ENCODE results near the gene GIMAP6.
"Not testable (repeated sequence)": the region's sequence is repeated elsewhere in the genome, so short reads cannot be mapped to it uniquely, and the experiment has no call there.

Gene GIMAP6

DNA sequence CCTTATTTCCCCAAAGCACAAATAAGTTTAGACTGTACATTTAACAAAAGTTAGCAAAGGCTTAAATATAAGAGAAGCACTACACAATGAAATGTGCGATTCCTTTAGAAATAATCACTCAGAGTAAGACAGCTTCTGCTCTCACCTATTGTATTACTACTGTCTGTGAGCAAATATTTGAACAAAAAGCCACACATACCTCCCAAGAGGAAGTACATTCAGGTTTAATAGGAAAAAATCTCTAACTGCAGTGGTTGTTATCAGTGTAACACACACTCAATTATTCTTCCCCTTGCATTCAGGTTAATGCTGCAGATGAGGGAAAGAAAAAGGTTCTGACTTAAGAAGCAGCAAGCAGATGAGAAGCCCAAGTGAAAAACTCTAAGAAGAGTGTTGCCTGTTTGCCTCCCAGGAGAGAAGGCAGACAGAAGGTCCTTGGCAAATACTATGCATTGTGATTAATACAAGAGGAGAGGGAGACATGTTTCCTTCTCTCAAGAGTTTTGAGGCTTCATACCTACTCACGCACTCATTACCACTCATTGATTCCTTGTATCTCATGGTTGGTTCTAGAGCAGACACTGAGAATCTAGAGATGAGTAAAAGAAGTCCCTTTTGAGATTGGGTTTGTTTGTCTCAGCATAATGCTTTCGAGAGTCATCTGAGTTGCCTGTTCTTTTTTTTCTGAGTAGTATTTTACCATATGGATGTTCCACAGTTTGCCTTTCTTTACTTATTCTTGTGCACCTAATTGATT, 51.4 kb downstream of the GIMAP6 start:
- Histone ChIP-seq H3K4me2 (ENCODE audit: low read depth, low read length) (no peak overlapping the region), H3F3A (ENCODE audit: insufficient read depth, low read length) (no peaks in the 10 kb centered on the region), H3K9me2 (replicated peaks; ENCODE audit: insufficient read depth, low read length) (no peaks in the 10 kb centered on the region), H3K27ac (ENCODE audit: low read length) (no peak overlapping the region), H3K4me3 (ENCODE audit: low read length) (no peak overlapping the region), H3K27me3 (replicated peaks; ENCODE audit: insufficient read depth, low read length) (no peaks in the 10 kb centered on the region), H3K36me3 (replicated peaks; ENCODE audit: insufficient read depth, low read length) (no peaks in the 10 kb centered on the region), H2AFZ (ENCODE audit: low read length) (no peak overlapping the region), H4K20me1 (ENCODE audit: insufficient read depth, low read length) (no peaks in the 10 kb centered on the region), H3K9me3 (replicated peaks; ENCODE audit: insufficient read depth, low read length) (no peaks in the 10 kb centered on the region), H3K79me2 (ENCODE audit: low read length) (no peaks in the 10 kb centered on the region), H3K4me1 (ENCODE audit: low read length) (no peaks in the 10 kb centered on the region), H3K9ac (ENCODE audit: low read length) (no peak overlapping the region)
- no peak for DNase-seq
- TF ChIP-seq EZH2phosphoT487 (IDR thresholded peaks at IDR 0.05; ENCODE audit: low read length) (no peak), EZH2 (optimal IDR thresholded peaks at IDR 0.05; ENCODE audit: low read depth, low read length) (no peak)
- TF ChIP-seq, protein P1, sequence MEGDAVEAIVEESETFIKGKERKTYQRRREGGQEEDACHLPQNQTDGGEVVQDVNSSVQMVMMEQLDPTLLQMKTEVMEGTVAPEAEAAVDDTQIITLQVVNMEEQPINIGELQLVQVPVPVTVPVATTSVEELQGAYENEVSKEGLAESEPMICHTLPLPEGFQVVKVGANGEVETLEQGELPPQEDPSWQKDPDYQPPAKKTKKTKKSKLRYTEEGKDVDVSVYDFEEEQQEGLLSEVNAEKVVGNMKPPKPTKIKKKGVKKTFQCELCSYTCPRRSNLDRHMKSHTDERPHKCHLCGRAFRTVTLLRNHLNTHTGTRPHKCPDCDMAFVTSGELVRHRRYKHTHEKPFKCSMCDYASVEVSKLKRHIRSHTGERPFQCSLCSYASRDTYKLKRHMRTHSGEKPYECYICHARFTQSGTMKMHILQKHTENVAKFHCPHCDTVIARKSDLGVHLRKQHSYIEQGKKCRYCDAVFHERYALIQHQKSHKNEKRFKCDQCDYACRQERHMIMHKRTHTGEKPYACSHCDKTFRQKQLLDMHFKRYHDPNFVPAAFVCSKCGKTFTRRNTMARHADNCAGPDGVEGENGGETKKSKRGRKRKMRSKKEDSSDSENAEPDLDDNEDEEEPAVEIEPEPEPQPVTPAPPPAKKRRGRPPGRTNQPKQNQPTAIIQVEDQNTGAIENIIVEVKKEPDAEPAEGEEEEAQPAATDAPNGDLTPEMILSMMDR (IDR thresholded peaks at IDR 0.05; ENCODE audit: low read length) = no peak

DNA sequence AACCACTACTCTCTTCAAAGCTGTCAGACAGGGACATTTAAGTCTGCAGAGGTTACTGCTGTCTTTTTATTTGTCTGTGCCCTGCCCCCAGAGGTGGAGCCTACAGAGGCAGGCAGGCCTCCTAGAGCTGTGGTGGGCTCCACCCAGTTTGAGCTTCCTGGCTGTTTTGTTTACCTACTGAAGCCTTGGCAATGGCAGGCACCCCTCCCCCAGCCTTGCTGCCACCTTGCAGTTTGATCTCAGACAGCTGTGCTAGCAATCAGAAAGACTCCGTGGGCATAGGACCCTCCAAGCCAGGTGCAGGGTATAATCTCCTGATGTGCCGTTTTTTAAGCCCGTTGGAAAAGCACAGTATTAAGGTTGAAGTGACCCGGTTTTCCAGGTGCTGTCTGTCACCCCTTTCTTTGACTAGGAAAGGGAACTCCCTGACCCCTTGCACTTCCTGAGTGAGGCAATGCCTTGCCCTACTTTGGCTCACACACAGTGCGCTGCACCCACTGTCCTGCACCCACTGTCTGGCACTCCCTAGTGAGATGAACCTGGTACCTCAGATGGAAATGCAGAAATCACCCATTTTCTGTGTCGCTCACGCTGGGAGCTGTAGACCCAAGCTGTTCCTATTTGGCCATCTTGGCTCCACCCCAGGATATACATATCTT, 52.1 kb downstream of the GIMAP6 start:
- H3K4me2 ChIP-seq (ENCODE audit: low read depth, low read length); H3K27ac ChIP-seq (ENCODE audit: low read length): not testable (repeated sequence)

More for the DNA sequence above, 52.1 kb downstream of the GIMAP6 start:
- H3K27me3 ChIP-seq (replicated peaks; ENCODE audit: insufficient read depth, low read length); H2AFZ ChIP-seq (ENCODE audit: low read length); H3K79me2 ChIP-seq (ENCODE audit: low read length); H4K20me1 ChIP-seq (ENCODE audit: insufficient read depth, low read length); H3K9me3 ChIP-seq (replicated peaks; ENCODE audit: insufficient read depth, low read length); H3K4me1 ChIP-seq (ENCODE audit: low read length); H3K36me3 ChIP-seq (replicated peaks; ENCODE audit: insufficient read depth, low read length); H3K9ac ChIP-seq (ENCODE audit: low read length); H3F3A ChIP-seq (ENCODE audit: insufficient read depth, low read length); H3K4me3 ChIP-seq (ENCODE audit: low read length); DNase-seq; H3K9me2 ChIP-seq (replicated peaks; ENCODE audit: insufficient read depth, low read length): not testable (repeated sequence)

Data from MM.1S (cell line).